Upper lobe of left lung (tissue), 6 donors: ENCODE measurements around the gene FAM200A. TPM values are rescaled to one million over a fixed set of nuclear protein-coding genes. Genes with fewer than 3 reads are reported as not detected.
"Not testable (repeated sequence)": the region's sequence is repeated elsewhere in the genome, so short reads cannot be mapped to it uniquely, and the experiment has no call there.

Experiments used
- ATAC-seq, 2 donors: fragments of 200-7000 bp; cut with Tn5 transposase; one replicate each; pipeline ENCODE4 v1.9.1; 2022; ENCODE audit warnings: mild to moderate bottlenecking in 2 of 2, moderate library complexity in 2 of 2; ENCODE audit not compliant: low FRiP score in 2 of 2
- DNase-seq, 2 donors: peaks; one replicate each; pipeline ENCODE4 v3.0.0-alpha.2; 2019 to 2020
- H3K27ac ChIP-seq, 4 donors: fragments of 200-600 bp; sonication (generic); one replicate each; pipeline ENCODE4 v1.5.1; 2016 to 2019
- H3K27me3 ChIP-seq, 4 donors: fragments of 200-600 bp; sonication (generic); one replicate each; pipeline ENCODE4 v1.5.1; 2017 to 2019
- H3K36me3 ChIP-seq, 4 donors: fragments of 200-600 bp; sonication (generic); one replicate each; pipeline ENCODE4 v1.5.1; 2016 to 2019
- H3K4me1 ChIP-seq, 4 donors: fragments of 200-600 bp; sonication (generic); one replicate each; pipeline ENCODE4 v1.5.1; 2018 to 2019
- H3K4me3 ChIP-seq, 4 donors: fragments of 200-600 bp; sonication (generic); one replicate each; pipeline ENCODE4 v1.5.1; 2017 to 2019; ENCODE audit warnings: mild to moderate bottlenecking in 2 of 4, moderate library complexity in 1 of 4
- H3K9me3 ChIP-seq, 4 donors: fragments of 200-600 bp; sonication (generic); one replicate each; pipeline ENCODE4 v1.5.1; 2018 to 2019
- CTCF ChIP-seq, 6 experiments: fragments of 450-650 bp in 4 of 6; fragments of 200-600 bp in 2 of 6; sonication (generic) in 2 of 6; IDR thresholded peaks; one replicate each; pipeline ENCODE4 v1.5.1; 2016 to 2019; ENCODE audit warnings: antibody characterized with exemption in 6 of 6
- EP300 ChIP-seq, 4 donors: sonication (generic); formaldehyde crosslinking; IDR thresholded peaks; one replicate each; pipeline ENCODE4 v1.5.1; 2017; ENCODE audit warnings: antibody characterized with exemption in 4 of 4, control low read depth in 2 of 4
- POLR2A ChIP-seq, 4 donors: fragments of 450-650 bp; IDR thresholded peaks; one replicate each; pipeline ENCODE4 v1.5.1; 2016 to 2017; ENCODE audit warnings: antibody characterized with exemption in 4 of 4, mild to moderate bottlenecking in 2 of 4
- POLR2AphosphoS5 ChIP-seq, 2 donors: sonication (generic); formaldehyde crosslinking; IDR thresholded peaks; one replicate each; pipeline ENCODE4 v1.5.1; 2017; ENCODE audit warnings: antibody characterized with exemption in 2 of 2
- WGBS, 2 donors: methylation state at CpG; one replicate each; pipeline ENCODE4 v1.1.5; 2017 to 2018; 5-methylcytosine and 5-hydroxymethylcytosine counted together
- total RNA-seq, 6 donors: library from RNA; depleted of rRNA in 4 of 6; stranded (reverse); fragments of >200 nt in 4 of 6; gene quantifications; one replicate each; pipeline versions ENCODE4 v1.1.0 to v1.2.1, GENCODE V29; 2016 to 2021
- donor health status: DM: no; HTN: no; CAD: no; lungs with moderate emphysema.
- donor health status: DM: no; HTN: yes; CAD: no; lungs with severe emphysema.

FAM200A gene
- total RNA-seq, 6 donors from 2014 or later, result 1.7 to 9.9 (median 5.1) TPM

- WGBS, 2 donors, result 2 to 3% methylated on average over 7 to 9 of the region's 11 CpGs
- H3K36me3 ChIP-seq, result peaks cover 0 to 3% (median 0%) of the 10 kb centered on the region in 4 donors
- H3K4me3 ChIP-seq, result peak overlapping the region; percentile 58 to 88 (median 64)
- H3K9me3 ChIP-seq, result no peaks in the 10 kb centered on the region
- TF ChIP-seq POLR2A (IDR thresholded peaks at IDR 0.05) (peak in 1 of 4 donors; percentile 34), EP300 (IDR thresholded peaks at IDR 0.05) (no peak)
- peaks cover 31 to 40% (median 32%) of the 10 kb centered on the region in 4 donors for H3K4me1 ChIP-seq
- H3K27ac ChIP-seq, result peak overlapping the region; percentile 83 to 98 (median 92)
- no peaks in the 10 kb centered on the region for H3K27me3 ChIP-seq
- ATAC-seq (no peak), DNase-seq (no peak)
Observed at GRCh38 chr7:99505324-99505662, 46.6 kb downstream of the FAM200A start.

GRCh38 chr7:99504603-99505323 lies 47.2 kb downstream of the FAM200A start, which contains the start of gene ZKSCAN5:
ZKSCAN5 (plus strand) TSS chr7:99504662; CDS start chr7:99506045, 1,383 bp downstream.
- no peaks in the 10 kb centered on the region for H3K27me3 ChIP-seq
- DNase-seq, result peak; percentile 98
- peaks cover 31 to 40% (median 32%) of the 10 kb centered on the region in 4 donors for H3K4me1 ChIP-seq
- H3K36me3 ChIP-seq, result no peaks in the 10 kb centered on the region
- peak within 1 kb of the TSS; percentile 58 to 88 (median 64) for H3K4me3 ChIP-seq
- H3K27ac ChIP-seq, result peak within 1 kb of the TSS; percentile 83 to 98 (median 92)
- TF ChIP-seq CTCF (IDR thresholded peaks at IDR 0.05) (peak in 2 of 6 experiments; percentile 13 to 28), POLR2A (IDR thresholded peaks at IDR 0.05) (peak in 2 of 4 donors; percentile 22 to 70), EP300 (IDR thresholded peaks at IDR 0.05) (no peak), POLR2AphosphoS5 (IDR thresholded peaks at IDR 0.05) (peak; percentile 78 to 92)
- no peaks in the 10 kb centered on the region for H3K9me3 ChIP-seq
- ATAC-seq, result peak; percentile 96 to 98
- WGBS, 2 donors, result 0 to 1% methylated on average over 23 to 38 of the region's 53 CpGs

- WGBS, 2 donors, result 8 to 10% methylated on average over 10 to 19 of the region's 19 CpGs
- no peaks in the 10 kb centered on the region for H3K36me3 ChIP-seq
- peak overlapping the region in 3 of 4 donors; percentile 58 to 88 (median 66) for H3K4me3 ChIP-seq
- H3K9me3 ChIP-seq, result no peaks in the 10 kb centered on the region
- H3K27ac ChIP-seq, result peak overlapping the region; percentile 83 to 98 (median 92)
- TF ChIP-seq EP300 (IDR thresholded peaks at IDR 0.05) (no peak), POLR2AphosphoS5 (IDR thresholded peaks at IDR 0.05) (no peak), CTCF (IDR thresholded peaks at IDR 0.05) (no peak), POLR2A (IDR thresholded peaks at IDR 0.05) (no peak)
- H3K4me1 ChIP-seq, result peaks cover 31 to 40% (median 32%) of the 10 kb centered on the region in 4 donors
- DNase-seq, result no peak
- no peaks in the 10 kb centered on the region for H3K27me3 ChIP-seq
- no peak for ATAC-seq
Observed at GRCh38 chr7:99504281-99504602, 47.7 kb downstream of the FAM200A start.

- not testable (repeated sequence) for ATAC-seq, DNase-seq, H3K27me3 ChIP-seq, H3K9me3 ChIP-seq
- Histone ChIP-seq H3K4me3 (peak overlapping the region in 1 of 4 donors; percentile 85), H3K36me3 (peaks cover 3 to 19% (median 10%) of the 10 kb centered on the region in 4 donors), H3K4me1 (peaks cover 28 to 45% (median 36%) of the 10 kb centered on the region in 4 donors), H3K27ac (peak overlapping the region in 1 of 4 donors; percentile 99)
- 95 to 96% methylated on average over 12 of the region's 12 CpGs for WGBS, 2 donors
Observed at GRCh38 chr7:99501236-99501635, 50.7 kb downstream of the FAM200A start.

GRCh38 chr7:99500637-99501009 lies 51.3 kb downstream of the FAM200A start:
- H3K27me3 ChIP-seq, result no peaks in the 10 kb centered on the region
- no peak for DNase-seq

GRCh38 chr7:99499721-99500636 lies 51.9 kb downstream of the FAM200A start, which contains the start of gene ZNF394:
ZNF394 (minus strand) TSS chr7:99500281; CDS start chr7:99500093, 188 bp downstream.
- TF ChIP-seq POLR2A (IDR thresholded peaks at IDR 0.05), result peak in 3 of 4 donors; percentile 72 to 89 (median 78)
- peak; percentile 93 to 95 for TF ChIP-seq POLR2AphosphoS5 (IDR thresholded peaks at IDR 0.05)
- peak in 1 of 6 experiments; percentile 7 for TF ChIP-seq CTCF (IDR thresholded peaks at IDR 0.05)
- peak in 1 of 4 donors; percentile 80 for TF ChIP-seq EP300 (IDR thresholded peaks at IDR 0.05)
- peak; percentile 91 to 95 for DNase-seq
- Histone ChIP-seq H3K27ac (peak within 1 kb of the TSS; percentile 92 to 99 (median 96)), H3K36me3 (peaks cover 4 to 32% (median 19%) of the 10 kb centered on the region in 4 donors), H3K4me1 (peaks cover 21 to 36% (median 28%) of the 10 kb centered on the region in 4 donors), H3K9me3 (peaks cover 0 to 1% (median under 1%) of the 10 kb centered on the region in 4 donors), H3K4me3 (peak within 1 kb of the TSS; percentile 53 to 94 (median 84)), H3K27me3 (no peaks in the 10 kb centered on the region)
- peak; percentile 85 to 86 for ATAC-seq
- WGBS, 2 donors, result 0 to 1% methylated on average over 42 to 67 of the region's 68 CpGs

More at GRCh38 chr7:99500637-99501009, 51.3 kb downstream of the FAM200A start:
- Histone ChIP-seq H3K27ac (peak overlapping the region; percentile 92 to 99 (median 96)), H3K4me3 (peak overlapping the region; percentile 53 to 94 (median 84)), H3K4me1 (peaks cover 22 to 39% (median 30%) of the 10 kb centered on the region in 4 donors), H3K9me3 (no peaks in the 10 kb centered on the region), H3K36me3 (peaks cover 3 to 25% (median 15%) of the 10 kb centered on the region in 4 donors)
- no peak for TF ChIP-seq POLR2AphosphoS5 (IDR thresholded peaks at IDR 0.05)
- no peak for TF ChIP-seq POLR2A (IDR thresholded peaks at IDR 0.05)
- no peak for TF ChIP-seq EP300 (IDR thresholded peaks at IDR 0.05)
- no peak for ATAC-seq
- WGBS, 2 donors, result 51 to 58% methylated on average over 16 of the region's 16 CpGs
